ENCODE results near the gene BANF1. TPM values are rescaled to one million over a fixed set of nuclear protein-coding genes. Genes with fewer than 3 reads are reported as not detected.

Gene BANF1
- total RNA-seq, 1 experiment from 2014 or later = 124 TPM

- no peak for TF ChIP-seq EZH2 (IDR thresholded peaks at IDR 0.05; ENCODE audit: low read length, unreplicated experiment)
- peak; percentile 99 for TF ChIP-seq CTCF (conservative IDR thresholded peaks at IDR 0.05; ENCODE audit: low read depth, low read length)
- TF ChIP-seq EZH2phosphoT487 (IDR thresholded peaks at IDR 0.05; ENCODE audit: borderline replicate concordance, low read length) = no peak
- H3K4me3 ChIP-seq (ENCODE audit: low read length) = no peak overlapping the region
- H3K79me2 ChIP-seq (ENCODE audit: low read length) = no peaks in the 10 kb centered on the region
- H3K27me3 ChIP-seq (ENCODE audit: low read length) = no peaks in the 10 kb centered on the region
- no peak overlapping the region for H3K9ac ChIP-seq (ENCODE audit: low read length)
- peaks cover 6% of the 10 kb centered on the region for H3K36me3 ChIP-seq (ENCODE audit: low read depth, low read length)
- CTCF ChIA-PET = interaction anchor here (0.7 kb wide), 1 partner anchor 104 kb away, joined by 9 read pairs; no protein-coding TSS in a partner anchor
- no peak overlapping the region for H2AFZ ChIP-seq (ENCODE audit: low read length)
- no TSS peak for BruUV-seq (replicated peaks)
- H3K27ac ChIP-seq (ENCODE audit: low read length) = no peak overlapping the region
- peak; percentile 98 for DNase-seq
- POLR2A ChIA-PET (ENCODE audit: unreplicated experiment) = no interaction called here
- H3K9me2 ChIP-seq (replicated peaks; ENCODE audit: low read length) = no peaks in the 10 kb centered on the region
- intact Hi-C loops (cut with micrococcal nuclease) = loop anchor here (1.0 to 10.0 kb wide), 4 partner anchors 56 to 274 kb away; partner anchors contain the start of genes FIBP and KAT5
- peaks cover 9% of the 10 kb centered on the region for H3F3A ChIP-seq (ENCODE audit: low read length, unreplicated experiment)
- no peaks in the 10 kb centered on the region for H4K20me1 ChIP-seq (ENCODE audit: low read length)
- H3K4me2 ChIP-seq (ENCODE audit: low read length) = no peak overlapping the region
- H3K9me3 ChIP-seq (ENCODE audit: low read length) = no peaks in the 10 kb centered on the region
- peak; percentile 97 for ATAC-seq
- no peaks in the 10 kb centered on the region for H3K4me1 ChIP-seq (ENCODE audit: insufficient read depth, low read length)
Observed at GRCh38 chr11:65988791-65989592, 13.3 kb upstream of the BANF1 start.

DNA sequence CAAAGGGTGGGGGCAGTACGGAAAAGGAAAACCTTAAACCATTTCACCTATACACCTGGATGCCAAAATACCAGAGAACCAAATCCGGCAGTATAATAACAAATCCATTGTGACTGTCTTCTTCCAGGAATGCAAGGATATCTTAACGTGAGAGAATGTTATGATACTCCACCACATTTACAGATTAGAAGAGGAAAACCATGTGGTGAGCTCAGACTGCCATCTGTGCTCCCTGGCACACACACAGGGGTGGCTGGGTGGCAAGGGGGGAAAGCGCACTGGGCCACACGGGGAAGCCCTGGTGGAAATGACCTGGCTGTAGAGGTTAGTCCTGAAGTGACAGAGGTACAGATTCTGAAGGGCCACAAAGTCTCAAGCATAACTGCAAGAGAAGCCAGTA lies 10.2 kb upstream of the BANF1 start:
- no peaks in the 10 kb centered on the region for H3K9me3 ChIP-seq (ENCODE audit: low read length)
- no peaks in the 10 kb centered on the region for H3K27me3 ChIP-seq (ENCODE audit: low read length)
- H4K20me1 ChIP-seq (ENCODE audit: low read length) = no peaks in the 10 kb centered on the region
- no peaks in the 10 kb centered on the region for H3K4me1 ChIP-seq (ENCODE audit: insufficient read depth, low read length)
- H3K4me3 ChIP-seq (ENCODE audit: low read length) = no peak overlapping the region
- H3K36me3 ChIP-seq (ENCODE audit: low read depth, low read length) = peaks cover 7% of the 10 kb centered on the region
- DNase-seq (no peak), ATAC-seq (no peak)
- no peak overlapping the region for H3K4me2 ChIP-seq (ENCODE audit: low read length)
- H3K79me2 ChIP-seq (ENCODE audit: low read length) = no peaks in the 10 kb centered on the region
- intact Hi-C loops (cut with micrococcal nuclease) = no loop called here
- no peaks in the 10 kb centered on the region for H3K9me2 ChIP-seq (replicated peaks; ENCODE audit: low read length)
- POLR2A ChIA-PET (ENCODE audit: unreplicated experiment) = interaction anchor here (0.6 kb wide), 1 partner anchor 1092 kb away, joined by 17 read pairs; no protein-coding TSS in a partner anchor
- H3K9ac ChIP-seq (ENCODE audit: low read length) = no peak overlapping the region
- H2AFZ ChIP-seq (ENCODE audit: low read length) = no peak overlapping the region
- H3F3A ChIP-seq (ENCODE audit: low read length, unreplicated experiment) = peaks cover 4% of the 10 kb centered on the region
- CTCF ChIA-PET = no interaction called here
- no peak overlapping the region for H3K27ac ChIP-seq (ENCODE audit: low read length)
- no TSS peak for BruUV-seq (replicated peaks)
- TF ChIP-seq EZH2 (IDR thresholded peaks at IDR 0.05; ENCODE audit: low read length, unreplicated experiment) = no peak
- no peak for TF ChIP-seq EZH2phosphoT487 (IDR thresholded peaks at IDR 0.05; ENCODE audit: borderline replicate concordance, low read length)
- TF ChIP-seq CTCF (conservative IDR thresholded peaks at IDR 0.05; ENCODE audit: low read depth, low read length) = no peak

DNA sequence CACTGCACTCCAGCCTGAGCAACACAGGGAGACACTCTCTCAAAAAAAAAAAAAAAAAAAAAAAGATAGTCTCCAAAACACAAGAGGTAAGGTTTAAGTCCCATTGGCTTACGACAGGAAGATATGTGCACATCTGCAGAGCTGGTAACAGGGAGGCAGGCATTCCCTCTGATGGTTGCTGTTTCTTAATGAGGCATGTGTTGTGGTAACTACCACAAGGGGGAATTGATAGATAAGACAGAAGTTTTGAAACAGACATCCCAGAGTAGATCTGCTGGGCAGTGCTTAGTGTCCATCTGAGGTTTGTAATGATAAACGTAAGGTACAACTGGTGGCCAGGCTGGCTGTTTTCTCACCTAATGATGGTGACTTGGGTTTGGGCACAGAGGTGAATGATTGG lies 5.0 kb upstream of the BANF1 start:
- BruUV-seq (replicated peaks) = no TSS peak
- H3K4me2 ChIP-seq (ENCODE audit: low read length) = no peak overlapping the region
- no peak overlapping the region for H2AFZ ChIP-seq (ENCODE audit: low read length)
- no peak for TF ChIP-seq EZH2 (IDR thresholded peaks at IDR 0.05; ENCODE audit: low read length, unreplicated experiment)
- TF ChIP-seq EZH2phosphoT487 (IDR thresholded peaks at IDR 0.05; ENCODE audit: borderline replicate concordance, low read length) = no peak
- TF ChIP-seq CTCF (conservative IDR thresholded peaks at IDR 0.05; ENCODE audit: low read depth, low read length) = no peak
- ATAC-seq (no peak), DNase-seq (no peak)
- ChIA-PET POLR2A (ENCODE audit: unreplicated experiment) (no interaction called here), CTCF (no interaction called here)
- H3K27ac ChIP-seq (ENCODE audit: low read length) = no peak overlapping the region
- peaks cover 38% of the 10 kb centered on the region for H3K36me3 ChIP-seq (ENCODE audit: low read depth, low read length)
- no peak overlapping the region for H3K4me3 ChIP-seq (ENCODE audit: low read length)
- H3K27me3 ChIP-seq (ENCODE audit: low read length) = no peaks in the 10 kb centered on the region
- H4K20me1 ChIP-seq (ENCODE audit: low read length) = no peaks in the 10 kb centered on the region
- peaks cover 35% of the 10 kb centered on the region for H3K79me2 ChIP-seq (ENCODE audit: low read length)
- no peaks in the 10 kb centered on the region for H3F3A ChIP-seq (ENCODE audit: low read length, unreplicated experiment)
- no peak overlapping the region for H3K9ac ChIP-seq (ENCODE audit: low read length)
- no peaks in the 10 kb centered on the region for H3K9me2 ChIP-seq (replicated peaks; ENCODE audit: low read length)
- no peaks in the 10 kb centered on the region for H3K9me3 ChIP-seq (ENCODE audit: low read length)
- intact Hi-C loops (cut with micrococcal nuclease) = no loop called here
- H3K4me1 ChIP-seq (ENCODE audit: insufficient read depth, low read length) = peaks cover 8% of the 10 kb centered on the region

Measured in PC-3 (cell line).